ENCODE results near the gene ADCY5.

ADCY5 gene

GRCh38 chr3:123457841-123458240 lies 9.0 kb upstream of the ADCY5 start:
- DNase-seq, result no peak

- no peak for DNase-seq
Measured at GRCh38 chr3:123453675-123454074, 4.8 kb upstream of the ADCY5 start.

- no peak for DNase-seq
Measured at GRCh38 chr3:123451186-123451585, 2.3 kb upstream of the ADCY5 start.

GRCh38 chr3:123449997-123450604 lies 1.2 kb upstream of the ADCY5 start:
- DNase-seq, result no peak

- DNase-seq, result no peak
Measured at GRCh38 chr3:123449102-123449996, 459 bp upstream of the ADCY5 start.

- DNase-seq, result no peak
Measured at GRCh38 chr3:123447749-123448517, 957 bp downstream of the ADCY5 start.

GRCh38 chr3:123447416-123447748 lies 1.5 kb downstream of the ADCY5 start:
- DNase-seq, result no peak

- DNase-seq, result no peak
Measured at GRCh38 chr3:123446610-123447109, 2.2 kb downstream of the ADCY5 start.

GRCh38 chr3:123446210-123446609 lies 2.7 kb downstream of the ADCY5 start:
- DNase-seq, result no peak

- no peak for DNase-seq
Measured at GRCh38 chr3:123445702-123446101, 3.2 kb downstream of the ADCY5 start.

- no peak for DNase-seq
Measured at GRCh38 chr3:123444744-123445143, 4.1 kb downstream of the ADCY5 start.

- DNase-seq, result no peak
Measured at GRCh38 chr3:123444023-123444422, 4.9 kb downstream of the ADCY5 start.

GRCh38 chr3:123442908-123443307 lies 6.0 kb downstream of the ADCY5 start:
- no peak for DNase-seq

GRCh38 chr3:123442125-123442524 lies 6.8 kb downstream of the ADCY5 start:
- no peak for DNase-seq

- no peak for DNase-seq
Measured at GRCh38 chr3:123439806-123440580, 8.9 kb downstream of the ADCY5 start.

GRCh38 chr3:123432832-123433523 lies 15.9 kb downstream of the ADCY5 start:
- DNase-seq, result no peak

GRCh38 chr3:123431658-123432324 lies 17.1 kb downstream of the ADCY5 start:
- no peak for DNase-seq

GRCh38 chr3:123431007-123431657 lies 17.8 kb downstream of the ADCY5 start:
- no peak for DNase-seq

GRCh38 chr3:123430266-123430665 lies 18.6 kb downstream of the ADCY5 start:
- DNase-seq, result no peak

GRCh38 chr3:123429362-123430125 lies 19.3 kb downstream of the ADCY5 start:
- no peak for DNase-seq

Measured in T1000 (cell line).